Measurements from ENCODE around the gene ZNF217.

DNA sequence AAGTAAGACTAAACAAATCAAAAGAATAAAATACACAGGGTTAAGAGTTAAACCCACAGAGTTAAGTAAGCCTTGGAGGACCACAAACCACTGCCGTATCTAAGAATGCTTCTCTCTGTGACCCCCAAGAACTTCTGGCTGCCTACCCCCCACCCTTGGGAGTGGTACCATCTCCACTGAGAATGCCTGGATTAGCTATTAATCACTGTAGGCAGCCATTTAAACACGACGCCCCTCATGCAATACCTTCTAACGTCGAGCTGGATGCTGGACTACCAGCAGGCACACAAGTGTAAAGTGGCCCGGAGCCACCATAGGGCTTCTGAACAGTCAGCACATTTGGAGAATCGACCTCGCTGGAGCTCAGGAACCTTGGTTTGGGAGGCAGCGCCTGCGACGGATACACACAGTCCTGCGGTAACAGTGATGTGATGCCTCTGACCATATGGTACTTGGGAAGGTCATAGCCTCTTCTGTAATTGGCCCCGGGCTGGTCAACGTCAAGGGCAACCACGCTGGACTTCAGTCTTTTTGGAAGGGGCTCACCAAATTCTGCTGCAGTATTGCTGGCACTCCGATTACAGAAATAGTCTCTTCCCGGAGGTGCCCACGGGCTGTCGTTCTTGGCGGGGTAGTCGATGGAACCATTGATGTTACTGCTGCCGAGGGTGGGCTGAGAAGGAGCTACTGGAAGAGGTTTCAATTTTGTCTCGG lies 18.0 kb downstream of the ZNF217 start:
- TF ChIP-seq, protein P1, sequence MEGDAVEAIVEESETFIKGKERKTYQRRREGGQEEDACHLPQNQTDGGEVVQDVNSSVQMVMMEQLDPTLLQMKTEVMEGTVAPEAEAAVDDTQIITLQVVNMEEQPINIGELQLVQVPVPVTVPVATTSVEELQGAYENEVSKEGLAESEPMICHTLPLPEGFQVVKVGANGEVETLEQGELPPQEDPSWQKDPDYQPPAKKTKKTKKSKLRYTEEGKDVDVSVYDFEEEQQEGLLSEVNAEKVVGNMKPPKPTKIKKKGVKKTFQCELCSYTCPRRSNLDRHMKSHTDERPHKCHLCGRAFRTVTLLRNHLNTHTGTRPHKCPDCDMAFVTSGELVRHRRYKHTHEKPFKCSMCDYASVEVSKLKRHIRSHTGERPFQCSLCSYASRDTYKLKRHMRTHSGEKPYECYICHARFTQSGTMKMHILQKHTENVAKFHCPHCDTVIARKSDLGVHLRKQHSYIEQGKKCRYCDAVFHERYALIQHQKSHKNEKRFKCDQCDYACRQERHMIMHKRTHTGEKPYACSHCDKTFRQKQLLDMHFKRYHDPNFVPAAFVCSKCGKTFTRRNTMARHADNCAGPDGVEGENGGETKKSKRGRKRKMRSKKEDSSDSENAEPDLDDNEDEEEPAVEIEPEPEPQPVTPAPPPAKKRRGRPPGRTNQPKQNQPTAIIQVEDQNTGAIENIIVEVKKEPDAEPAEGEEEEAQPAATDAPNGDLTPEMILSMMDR (IDR thresholded peaks at IDR 0.05): no peak
- TF ChIP-seq POLR2A (IDR thresholded peaks at IDR 0.05): no peak
